ENCODE results near the gene CIAO2B.
A peak's percentile ranks its signal among the peaks of the same experiment; 100 is the strongest.
"Not testable (repeated sequence)": the region's sequence is repeated elsewhere in the genome, so short reads cannot be mapped to it uniquely, and the experiment has no call there.

The CIAO2B gene

DNA sequence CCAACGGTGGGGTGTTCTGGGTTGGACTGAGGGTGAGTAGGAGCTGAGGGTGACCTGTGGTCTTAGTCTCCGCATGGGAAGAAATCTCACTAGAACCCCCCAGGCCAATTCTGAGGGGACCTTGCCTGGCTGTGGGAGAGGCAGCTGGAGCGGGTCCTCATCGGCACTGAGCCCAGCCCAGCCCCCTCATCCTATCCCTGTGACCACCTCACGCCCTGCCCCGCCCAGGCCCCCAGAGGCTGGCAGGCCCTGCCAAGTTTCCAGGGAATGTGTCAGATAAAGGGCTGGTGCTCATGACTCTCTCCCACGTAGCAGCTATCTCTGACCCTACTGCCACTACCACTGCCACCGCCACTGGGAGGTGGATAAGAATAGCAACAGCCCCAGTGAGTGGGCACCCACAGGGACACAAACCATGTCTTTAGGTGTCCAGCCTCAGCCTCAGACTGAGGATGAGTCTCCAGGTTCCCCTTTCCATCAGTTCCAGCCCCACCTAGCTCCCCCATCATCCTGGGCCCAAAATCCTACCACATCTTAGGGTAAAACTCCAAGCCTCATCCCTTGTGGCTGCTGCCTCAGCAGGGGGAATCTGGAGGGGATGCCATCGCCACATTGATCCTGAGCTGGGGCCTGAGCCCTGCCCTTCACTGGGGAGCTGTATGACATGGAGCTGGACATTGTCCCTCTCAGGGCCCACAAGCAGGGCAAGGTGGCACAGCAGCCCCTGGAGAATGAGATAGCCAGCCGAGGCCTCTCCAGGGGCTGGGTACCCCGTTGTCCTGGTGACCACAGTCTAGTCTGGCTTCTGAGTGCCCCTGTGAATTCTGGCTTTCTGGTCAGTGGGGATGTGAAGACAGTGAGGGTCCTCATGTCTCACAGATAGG lies 30.4 kb downstream of the CIAO2B start:
- peaks cover 52% of the 10 kb centered on the region for H3K4me1 ChIP-seq (ENCODE audit: control insufficient read depth, insufficient read depth, low read length)
- no peaks in the 10 kb centered on the region for H3K27me3 ChIP-seq (ENCODE audit: control insufficient read depth, insufficient read depth, low read length)
- H3K9ac ChIP-seq (ENCODE audit: low read length), result no peak overlapping the region
- H3K9me3 ChIP-seq (ENCODE audit: control insufficient read depth, low read length), result no peaks in the 10 kb centered on the region
- no peaks in the 10 kb centered on the region for H3K36me3 ChIP-seq (ENCODE audit: control insufficient read depth, insufficient read depth, low read length)
- H3K4me3 ChIP-seq (ENCODE audit: low read length), result no peak overlapping the region

DNA sequence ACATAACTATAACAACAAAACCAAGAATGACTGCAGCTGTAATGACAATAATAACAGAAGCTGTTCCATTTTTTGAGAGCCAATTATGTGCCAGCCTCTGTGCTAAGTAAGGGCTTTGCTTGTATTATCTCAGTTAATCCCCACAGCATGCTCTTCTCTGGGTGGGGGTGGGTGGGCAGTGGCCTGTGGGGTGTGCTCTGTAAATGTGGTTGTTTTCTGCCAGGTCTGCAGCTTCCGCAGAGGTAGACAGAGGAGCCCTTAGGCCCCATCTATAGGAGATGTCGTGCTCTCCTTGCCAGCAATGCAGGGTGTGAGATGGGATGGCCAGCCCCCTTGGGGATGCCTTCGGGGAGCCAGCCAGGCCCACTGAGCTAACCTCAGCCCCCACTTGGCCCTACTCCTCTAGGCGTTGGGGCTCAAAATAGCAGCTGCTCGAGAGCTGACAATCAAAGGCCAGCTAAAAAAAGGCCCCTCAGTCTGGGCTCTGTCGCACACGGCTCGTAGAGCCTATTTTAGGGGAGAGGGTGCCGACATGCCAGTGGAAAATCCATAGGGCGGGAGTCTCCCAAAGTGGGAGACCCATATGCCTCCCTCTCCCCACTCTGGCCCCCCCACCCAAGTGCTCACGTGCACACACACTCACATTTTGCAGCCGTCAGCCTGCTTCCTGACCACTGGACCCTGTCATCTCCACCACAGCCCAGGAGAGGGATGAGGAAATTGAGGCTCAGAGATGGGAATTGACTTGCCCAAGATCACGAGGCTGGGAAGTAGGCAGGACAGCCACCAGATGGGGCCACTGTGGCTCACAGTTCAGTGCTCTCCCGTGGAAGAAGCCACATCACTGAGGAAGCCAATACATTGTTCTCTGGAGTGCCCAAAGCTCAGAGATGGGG lies 31.3 kb downstream of the CIAO2B start:
- peaks cover 52% of the 10 kb centered on the region for H3K4me1 ChIP-seq (ENCODE audit: control insufficient read depth, insufficient read depth, low read length)
- no peaks in the 10 kb centered on the region for H3K9me3 ChIP-seq (ENCODE audit: control insufficient read depth, low read length)
- H3K27me3 ChIP-seq (ENCODE audit: control insufficient read depth, insufficient read depth, low read length), result no peaks in the 10 kb centered on the region
- no peak overlapping the region for H3K9ac ChIP-seq (ENCODE audit: low read length)
- H3K4me3 ChIP-seq (ENCODE audit: low read length), result no peak overlapping the region
- H3K36me3 ChIP-seq (ENCODE audit: control insufficient read depth, insufficient read depth, low read length), result no peaks in the 10 kb centered on the region

DNA sequence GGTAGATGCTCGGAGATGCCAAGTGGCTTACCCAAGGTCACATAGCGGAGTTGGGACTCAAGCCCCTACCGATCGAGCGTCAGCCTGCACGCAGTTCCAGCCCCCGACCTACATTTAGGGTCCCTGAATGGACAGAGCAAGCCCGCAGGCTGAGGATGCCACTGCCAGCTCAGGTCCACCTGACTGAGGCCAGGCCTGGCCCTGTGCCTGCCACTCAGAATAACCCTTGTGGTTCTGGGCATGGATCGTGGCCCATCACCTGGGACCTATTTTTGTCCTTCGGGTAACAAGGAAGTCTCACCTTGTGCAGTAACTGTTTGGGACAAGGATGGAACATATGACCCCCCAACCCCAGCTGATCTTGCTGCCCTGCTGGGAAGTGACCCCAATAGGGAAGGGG lies 32.6 kb downstream of the CIAO2B start:
- no peak overlapping the region for H3K9ac ChIP-seq (ENCODE audit: low read length)
- H3K4me3 ChIP-seq (ENCODE audit: low read length), result no peak overlapping the region
- H3K9me3 ChIP-seq (ENCODE audit: control insufficient read depth, low read length), result no peaks in the 10 kb centered on the region
- H3K4me1 ChIP-seq (ENCODE audit: control insufficient read depth, insufficient read depth, low read length), result peaks cover 60% of the 10 kb centered on the region
- no peaks in the 10 kb centered on the region for H3K36me3 ChIP-seq (ENCODE audit: control insufficient read depth, insufficient read depth, low read length)
- no peaks in the 10 kb centered on the region for H3K27me3 ChIP-seq (ENCODE audit: control insufficient read depth, insufficient read depth, low read length)

DNA sequence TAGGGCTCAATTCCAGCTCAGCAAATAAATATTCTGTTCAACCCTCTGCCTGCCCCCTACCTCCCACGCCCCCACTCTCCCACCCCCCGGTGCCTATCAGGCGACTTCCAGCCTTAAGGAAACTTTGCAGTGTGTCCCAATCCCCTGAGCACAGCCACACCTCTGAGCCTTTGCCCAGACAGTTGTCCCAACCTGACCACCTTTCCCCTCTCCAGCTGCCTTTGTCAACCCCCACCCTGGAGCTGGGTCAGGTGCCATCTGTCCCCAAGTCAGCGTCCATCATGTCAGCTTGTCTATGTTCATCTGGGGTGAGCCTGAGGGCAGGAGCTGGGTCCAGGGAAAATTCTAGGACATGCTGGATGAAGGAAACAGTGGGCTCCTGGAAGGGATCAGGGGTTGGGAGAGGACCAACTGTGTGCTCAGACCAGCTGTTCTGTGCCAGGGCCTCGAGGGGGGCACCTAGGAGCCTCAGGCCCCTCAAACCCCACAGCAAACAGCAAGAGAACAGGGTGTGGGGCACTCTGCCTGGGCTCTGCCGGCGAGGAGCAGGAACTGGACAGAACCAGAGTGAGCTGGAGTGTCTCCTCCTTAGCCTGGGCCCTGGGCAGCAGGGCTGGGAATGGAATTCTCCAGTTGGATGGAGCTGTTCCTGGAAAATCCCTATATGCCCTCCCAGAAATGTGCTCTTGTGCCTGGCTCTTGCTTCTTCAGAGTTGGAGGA lies 33.3 kb downstream of the CIAO2B start:
- Histone ChIP-seq H3K9ac (ENCODE audit: low read length) (peak overlapping the region; percentile 71), H3K4me1 (ENCODE audit: control insufficient read depth, insufficient read depth, low read length) (peaks cover 61% of the 10 kb centered on the region), H3K9me3 (ENCODE audit: control insufficient read depth, low read length) (no peaks in the 10 kb centered on the region), H3K36me3 (ENCODE audit: control insufficient read depth, insufficient read depth, low read length) (no peaks in the 10 kb centered on the region), H3K27me3 (ENCODE audit: control insufficient read depth, insufficient read depth, low read length) (no peaks in the 10 kb centered on the region), H3K4me3 (ENCODE audit: low read length) (no peak overlapping the region)

DNA sequence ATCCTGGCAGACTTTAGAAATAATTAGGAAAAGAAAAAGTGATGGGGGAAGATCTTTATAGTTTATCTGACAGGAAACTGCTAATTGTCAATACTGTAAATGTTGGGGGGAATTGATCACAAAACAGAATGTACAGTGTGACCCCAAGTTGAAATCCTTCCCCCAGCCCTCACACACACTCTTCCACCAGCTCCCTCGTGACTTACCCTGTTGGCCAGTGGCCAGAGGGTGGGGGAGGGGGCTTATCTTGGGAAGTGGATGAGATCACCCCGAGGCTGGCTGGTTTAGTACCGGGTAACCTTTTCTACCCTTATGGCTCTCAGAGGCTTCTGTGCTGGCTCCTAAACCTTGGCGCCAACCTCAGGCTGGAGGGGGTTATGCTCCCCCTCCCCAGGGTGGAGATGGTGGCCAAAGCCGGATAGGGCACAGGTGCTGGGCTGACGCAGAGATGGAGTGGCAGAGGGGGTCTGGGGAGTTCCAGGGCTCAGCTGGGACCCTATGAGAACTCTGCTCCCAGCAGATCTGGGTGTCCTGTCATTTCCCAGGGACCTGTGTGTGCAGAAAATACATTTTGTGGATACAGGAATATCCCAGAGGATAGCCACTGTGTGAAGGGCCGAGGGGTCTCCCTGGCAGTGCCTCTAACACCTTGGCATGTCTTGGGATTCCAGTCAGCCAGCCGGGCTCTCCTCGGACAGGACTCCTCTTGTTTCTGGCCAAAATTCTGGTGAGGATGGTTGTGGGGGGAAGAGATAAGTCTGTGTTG lies 34.1 kb downstream of the CIAO2B start:
- Histone ChIP-seq H3K9ac (ENCODE audit: low read length) (peak overlapping the region; percentile 71), H3K9me3 (ENCODE audit: control insufficient read depth, low read length) (no peaks in the 10 kb centered on the region), H3K27me3 (ENCODE audit: control insufficient read depth, insufficient read depth, low read length) (no peaks in the 10 kb centered on the region), H3K4me3 (ENCODE audit: low read length) (no peak overlapping the region), H3K4me1 (ENCODE audit: control insufficient read depth, insufficient read depth, low read length) (peaks cover 61% of the 10 kb centered on the region), H3K36me3 (ENCODE audit: control insufficient read depth, insufficient read depth, low read length) (no peaks in the 10 kb centered on the region)

DNA sequence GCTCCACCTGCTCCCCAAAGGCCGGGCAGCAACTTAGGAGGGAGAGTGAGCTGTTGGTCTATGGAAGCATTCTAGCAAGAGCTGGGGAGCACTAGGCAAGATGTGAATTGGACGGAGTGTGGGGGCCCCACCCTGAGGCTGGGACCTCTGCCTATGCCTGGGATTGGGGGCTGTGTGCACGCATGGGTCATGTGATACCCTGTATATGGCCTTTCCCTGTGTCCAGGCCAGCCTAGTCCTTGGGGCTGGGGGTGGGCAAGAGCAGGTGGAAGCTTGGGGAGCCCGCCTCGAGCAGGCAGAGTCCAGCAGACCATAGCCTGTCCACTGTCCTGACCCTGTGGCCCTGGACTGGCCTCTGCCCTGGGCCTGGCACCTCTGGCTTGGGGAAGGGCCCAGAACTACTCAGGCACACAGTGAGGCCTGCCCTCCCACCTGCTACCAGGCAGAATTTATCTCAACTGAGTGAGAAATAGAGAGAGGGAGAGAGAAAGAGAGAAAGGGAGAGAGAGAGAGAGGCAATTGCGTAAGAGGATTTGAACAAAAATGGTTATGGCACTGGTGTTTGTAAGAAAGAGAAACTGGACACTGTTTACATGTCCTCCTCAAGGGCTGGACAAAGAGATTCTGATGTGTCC lies 34.8 kb downstream of the CIAO2B start:
- H3K9me3 ChIP-seq (ENCODE audit: control insufficient read depth, low read length), result no peaks in the 10 kb centered on the region
- no peaks in the 10 kb centered on the region for H3K27me3 ChIP-seq (ENCODE audit: control insufficient read depth, insufficient read depth, low read length)
- peak overlapping the region; percentile 71 for H3K9ac ChIP-seq (ENCODE audit: low read length)
- no peak overlapping the region for H3K4me3 ChIP-seq (ENCODE audit: low read length)
- H3K36me3 ChIP-seq (ENCODE audit: control insufficient read depth, insufficient read depth, low read length), result no peaks in the 10 kb centered on the region
- peaks cover 54% of the 10 kb centered on the region for H3K4me1 ChIP-seq (ENCODE audit: control insufficient read depth, insufficient read depth, low read length)

DNA sequence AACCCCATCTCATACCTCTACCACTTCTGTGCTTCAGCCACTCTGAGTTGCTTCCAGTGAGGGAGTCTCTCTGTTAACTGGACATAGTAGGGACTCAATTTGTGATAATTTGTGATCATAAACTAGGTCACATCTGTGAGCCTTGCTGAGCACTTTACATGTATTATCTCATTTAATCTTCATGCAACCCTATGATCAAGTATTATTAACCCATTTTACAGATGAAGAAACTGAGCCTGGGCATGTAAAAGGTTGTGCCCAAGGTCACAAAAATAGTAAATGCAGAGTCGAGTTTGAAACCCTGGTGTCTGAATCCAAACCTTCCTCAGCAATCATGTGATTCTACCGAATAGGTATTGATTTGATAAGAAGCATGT lies 35.3 kb downstream of the CIAO2B start:
- Histone ChIP-seq H3K9me3 (ENCODE audit: control insufficient read depth, low read length) (no peaks in the 10 kb centered on the region), H3K9ac (ENCODE audit: low read length) (no peak overlapping the region), H3K36me3 (ENCODE audit: control insufficient read depth, insufficient read depth, low read length) (no peaks in the 10 kb centered on the region), H3K4me3 (ENCODE audit: low read length) (no peak overlapping the region), H3K4me1 (ENCODE audit: control insufficient read depth, insufficient read depth, low read length) (peaks cover 51% of the 10 kb centered on the region), H3K27me3 (ENCODE audit: control insufficient read depth, insufficient read depth, low read length) (no peaks in the 10 kb centered on the region)

DNA sequence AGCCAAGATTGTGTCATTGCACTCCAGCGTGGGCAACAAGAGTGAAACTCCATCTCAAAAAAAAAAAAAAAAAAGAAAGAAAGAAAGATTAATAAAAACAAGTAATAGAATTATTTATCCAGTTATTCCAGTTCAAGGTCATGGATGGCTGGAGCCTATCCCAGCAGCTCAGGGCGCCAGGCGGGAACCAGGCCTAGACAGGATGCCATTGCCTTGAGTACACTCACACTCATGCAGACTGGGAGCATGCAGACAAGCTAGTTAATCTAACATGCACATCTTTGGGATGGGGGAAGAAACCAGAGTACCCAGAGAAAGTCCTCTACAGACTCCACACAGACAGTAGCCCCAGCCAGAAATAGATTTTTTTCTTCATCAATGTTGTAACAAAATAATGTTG lies 36.0 kb downstream of the CIAO2B start:
- Histone ChIP-seq H3K4me1 (ENCODE audit: control insufficient read depth, insufficient read depth, low read length) (peaks cover 44% of the 10 kb centered on the region), H3K4me3 (ENCODE audit: low read length) (no peak overlapping the region), H3K27me3 (ENCODE audit: control insufficient read depth, insufficient read depth, low read length) (no peaks in the 10 kb centered on the region), H3K36me3 (ENCODE audit: control insufficient read depth, insufficient read depth, low read length) (no peaks in the 10 kb centered on the region), H3K9ac (ENCODE audit: low read length) (no peak overlapping the region), H3K9me3 (ENCODE audit: control insufficient read depth, low read length) (no peaks in the 10 kb centered on the region)

DNA sequence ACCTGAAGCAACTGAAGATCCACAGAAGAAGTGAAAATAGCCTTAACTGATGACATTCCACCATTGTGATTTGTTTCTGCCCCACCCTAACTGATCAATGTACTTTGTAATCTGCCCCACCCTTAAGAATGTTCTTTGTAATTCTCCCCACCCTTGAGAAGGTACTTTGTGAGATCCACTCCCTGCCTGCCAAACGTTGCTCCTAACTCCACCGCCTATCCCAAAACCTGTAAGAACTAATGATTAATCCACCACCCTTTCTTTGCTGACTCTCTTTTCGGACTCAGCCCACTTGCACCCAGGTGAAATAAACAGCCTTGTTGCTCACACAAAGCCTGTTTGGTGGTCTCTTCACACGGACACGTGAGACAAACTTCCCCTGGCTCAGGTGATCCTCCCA lies 37.5 kb downstream of the CIAO2B start:
- H3K27me3 ChIP-seq (ENCODE audit: control insufficient read depth, insufficient read depth, low read length); H3K9me3 ChIP-seq (ENCODE audit: control insufficient read depth, low read length); H3K36me3 ChIP-seq (ENCODE audit: control insufficient read depth, insufficient read depth, low read length); H3K4me3 ChIP-seq (ENCODE audit: low read length); H3K9ac ChIP-seq (ENCODE audit: low read length): not testable (repeated sequence)
- H3K4me1 ChIP-seq (ENCODE audit: control insufficient read depth, insufficient read depth, low read length), result peaks cover 44% of the 10 kb centered on the region

DNA sequence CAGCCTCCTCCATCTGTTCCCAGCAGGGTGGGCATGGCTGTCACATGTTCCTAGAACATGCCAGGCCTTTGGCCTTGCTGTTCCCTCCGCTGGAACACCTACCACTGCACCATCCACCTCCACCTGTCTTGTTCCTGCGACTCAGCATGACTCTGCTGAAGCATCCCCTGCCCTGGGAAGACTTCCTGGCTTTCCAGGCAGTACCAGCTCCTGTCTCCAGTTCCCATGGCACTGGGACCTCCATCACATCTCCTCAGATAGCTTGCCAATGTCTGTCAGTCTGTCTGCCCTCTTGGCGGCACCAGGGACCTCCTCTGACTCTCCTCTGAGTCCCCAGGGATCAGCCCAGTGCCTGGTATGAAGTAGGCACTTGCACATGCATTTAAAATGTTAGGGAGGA lies 38.2 kb downstream of the CIAO2B start:
- Histone ChIP-seq H3K4me3 (ENCODE audit: low read length) (no peak overlapping the region), H3K36me3 (ENCODE audit: control insufficient read depth, insufficient read depth, low read length) (no peaks in the 10 kb centered on the region), H3K27me3 (ENCODE audit: control insufficient read depth, insufficient read depth, low read length) (no peaks in the 10 kb centered on the region), H3K4me1 (ENCODE audit: control insufficient read depth, insufficient read depth, low read length) (peaks cover 40% of the 10 kb centered on the region), H3K9me3 (ENCODE audit: control insufficient read depth, low read length) (no peaks in the 10 kb centered on the region), H3K9ac (ENCODE audit: low read length) (no peak overlapping the region)

DNA sequence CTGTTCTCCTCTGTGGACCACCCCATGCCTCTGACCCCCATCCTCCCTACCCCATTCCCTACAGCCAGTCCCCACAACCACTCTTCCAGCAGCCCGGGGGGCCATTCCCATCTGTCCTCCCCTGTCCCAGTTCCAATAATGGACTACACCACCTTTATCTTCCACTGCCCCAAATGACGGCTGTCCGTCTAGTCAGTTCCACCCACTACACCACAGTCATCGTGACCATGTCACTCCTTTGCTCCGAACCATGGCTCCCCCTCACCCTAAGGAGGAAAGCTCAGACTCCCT lies 38.6 kb downstream of the CIAO2B start:
- Histone ChIP-seq H3K4me3 (ENCODE audit: low read length) (no peak overlapping the region), H3K36me3 (ENCODE audit: control insufficient read depth, insufficient read depth, low read length) (no peaks in the 10 kb centered on the region), H3K4me1 (ENCODE audit: control insufficient read depth, insufficient read depth, low read length) (peaks cover 36% of the 10 kb centered on the region), H3K9ac (ENCODE audit: low read length) (no peak overlapping the region), H3K9me3 (ENCODE audit: control insufficient read depth, low read length) (no peaks in the 10 kb centered on the region), H3K27me3 (ENCODE audit: control insufficient read depth, insufficient read depth, low read length) (no peaks in the 10 kb centered on the region)

Data from mucosa of stomach (tissue), 1 donor.